ENCODE measurements around the gene ZBTB7C.

ZBTB7C gene

DNA sequence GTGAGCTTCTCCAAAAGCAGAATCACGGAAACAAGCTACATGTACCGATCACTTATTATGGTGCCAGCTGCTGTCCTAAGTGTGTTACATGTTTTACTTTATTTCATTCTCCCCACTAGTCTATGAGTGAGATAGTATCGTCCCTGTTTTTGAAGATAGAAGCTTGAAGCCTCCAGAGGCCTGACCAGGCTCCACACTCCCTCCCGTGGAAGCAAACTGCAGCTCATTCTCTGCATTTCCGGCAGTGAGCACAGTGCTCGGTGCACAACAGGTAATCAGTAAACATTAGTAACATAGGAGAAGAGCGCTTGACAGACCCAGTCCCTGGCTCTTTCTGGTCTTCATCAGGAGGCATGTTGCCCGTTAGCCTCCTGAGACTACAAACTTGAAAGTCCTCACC, 72.9 kb downstream of the ZBTB7C start:
- no peaks in the 10 kb centered on the region for H3K36me3 ChIP-seq (ENCODE audit: low read length)
- no peaks in the 10 kb centered on the region for H3K9me2 ChIP-seq (replicated peaks; ENCODE audit: insufficient read depth, low read length)
- no peak overlapping the region for H3K4me2 ChIP-seq (ENCODE audit: low read depth, low read length, poor library complexity, severe bottlenecking)
- no peaks in the 10 kb centered on the region for H3F3A ChIP-seq (ENCODE audit: insufficient read depth)
- H3K4me3 ChIP-seq (ENCODE audit: insufficient read depth, low read length, poor library complexity, severe bottlenecking) = no peak overlapping the region
- H3K79me2 ChIP-seq (ENCODE audit: insufficient read depth, low read length) = no peaks in the 10 kb centered on the region
- H2AFZ ChIP-seq (ENCODE audit: low read depth, low read length, severe bottlenecking) = no peak overlapping the region
- no peak overlapping the region for H3K27ac ChIP-seq (ENCODE audit: low read depth, low read length)
- H3K27me3 ChIP-seq (ENCODE audit: low read length) = no peaks in the 10 kb centered on the region
- no peak for TF ChIP-seq EZH2phosphoT487 (conservative IDR thresholded peaks at IDR 0.05; ENCODE audit: low read length)
- TF ChIP-seq, protein P1, sequence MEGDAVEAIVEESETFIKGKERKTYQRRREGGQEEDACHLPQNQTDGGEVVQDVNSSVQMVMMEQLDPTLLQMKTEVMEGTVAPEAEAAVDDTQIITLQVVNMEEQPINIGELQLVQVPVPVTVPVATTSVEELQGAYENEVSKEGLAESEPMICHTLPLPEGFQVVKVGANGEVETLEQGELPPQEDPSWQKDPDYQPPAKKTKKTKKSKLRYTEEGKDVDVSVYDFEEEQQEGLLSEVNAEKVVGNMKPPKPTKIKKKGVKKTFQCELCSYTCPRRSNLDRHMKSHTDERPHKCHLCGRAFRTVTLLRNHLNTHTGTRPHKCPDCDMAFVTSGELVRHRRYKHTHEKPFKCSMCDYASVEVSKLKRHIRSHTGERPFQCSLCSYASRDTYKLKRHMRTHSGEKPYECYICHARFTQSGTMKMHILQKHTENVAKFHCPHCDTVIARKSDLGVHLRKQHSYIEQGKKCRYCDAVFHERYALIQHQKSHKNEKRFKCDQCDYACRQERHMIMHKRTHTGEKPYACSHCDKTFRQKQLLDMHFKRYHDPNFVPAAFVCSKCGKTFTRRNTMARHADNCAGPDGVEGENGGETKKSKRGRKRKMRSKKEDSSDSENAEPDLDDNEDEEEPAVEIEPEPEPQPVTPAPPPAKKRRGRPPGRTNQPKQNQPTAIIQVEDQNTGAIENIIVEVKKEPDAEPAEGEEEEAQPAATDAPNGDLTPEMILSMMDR (IDR thresholded peaks at IDR 0.05; ENCODE audit: insufficient read depth, low read length, poor library complexity, severe bottlenecking) = no peak
- no peaks in the 10 kb centered on the region for H3K9me3 ChIP-seq (ENCODE audit: insufficient read depth, low read length)
- H3K9ac ChIP-seq (ENCODE audit: low read length) = no peak overlapping the region
- no peaks in the 10 kb centered on the region for H4K20me1 ChIP-seq (ENCODE audit: low read depth, low read length)

DNA sequence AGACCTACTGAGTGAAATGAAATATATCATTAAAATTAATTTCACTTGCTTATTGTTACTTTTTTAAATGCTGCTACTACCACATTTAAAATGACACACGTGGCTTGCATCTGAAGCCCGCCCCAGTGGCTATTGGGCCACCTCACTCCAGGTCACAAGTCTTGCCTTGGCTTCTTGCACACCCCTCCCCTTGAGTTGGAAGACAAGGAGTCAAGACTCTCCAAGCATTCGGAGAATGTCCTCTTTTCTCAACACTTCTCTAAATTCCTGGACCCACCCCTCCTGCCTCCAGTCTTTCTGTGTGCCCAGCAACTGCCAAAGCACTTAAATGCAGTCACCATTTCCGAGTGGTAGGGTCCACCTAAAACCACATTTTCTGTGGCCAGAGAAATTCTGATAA, 73.4 kb downstream of the ZBTB7C start:
- H3K4me3 ChIP-seq (ENCODE audit: insufficient read depth, low read length, poor library complexity, severe bottlenecking) = no peak overlapping the region
- H3K4me2 ChIP-seq (ENCODE audit: low read depth, low read length, poor library complexity, severe bottlenecking) = no peak overlapping the region
- no peak overlapping the region for H3K27ac ChIP-seq (ENCODE audit: low read depth, low read length)
- no peaks in the 10 kb centered on the region for H3K36me3 ChIP-seq (ENCODE audit: low read length)
- H3F3A ChIP-seq (ENCODE audit: insufficient read depth) = no peaks in the 10 kb centered on the region
- H3K79me2 ChIP-seq (ENCODE audit: insufficient read depth, low read length) = no peaks in the 10 kb centered on the region
- no peak for TF ChIP-seq EZH2phosphoT487 (conservative IDR thresholded peaks at IDR 0.05; ENCODE audit: low read length)
- TF ChIP-seq, protein P1 (IDR thresholded peaks at IDR 0.05; ENCODE audit: insufficient read depth, low read length, poor library complexity, severe bottlenecking) = no peak
- no peaks in the 10 kb centered on the region for H3K27me3 ChIP-seq (ENCODE audit: low read length)
- no peaks in the 10 kb centered on the region for H3K9me3 ChIP-seq (ENCODE audit: insufficient read depth, low read length)
- no peaks in the 10 kb centered on the region for H3K9me2 ChIP-seq (replicated peaks; ENCODE audit: insufficient read depth, low read length)
- H3K9ac ChIP-seq (ENCODE audit: low read length) = no peak overlapping the region
- no peaks in the 10 kb centered on the region for H4K20me1 ChIP-seq (ENCODE audit: low read depth, low read length)
- H2AFZ ChIP-seq (ENCODE audit: low read depth, low read length, severe bottlenecking) = no peak overlapping the region

DNA sequence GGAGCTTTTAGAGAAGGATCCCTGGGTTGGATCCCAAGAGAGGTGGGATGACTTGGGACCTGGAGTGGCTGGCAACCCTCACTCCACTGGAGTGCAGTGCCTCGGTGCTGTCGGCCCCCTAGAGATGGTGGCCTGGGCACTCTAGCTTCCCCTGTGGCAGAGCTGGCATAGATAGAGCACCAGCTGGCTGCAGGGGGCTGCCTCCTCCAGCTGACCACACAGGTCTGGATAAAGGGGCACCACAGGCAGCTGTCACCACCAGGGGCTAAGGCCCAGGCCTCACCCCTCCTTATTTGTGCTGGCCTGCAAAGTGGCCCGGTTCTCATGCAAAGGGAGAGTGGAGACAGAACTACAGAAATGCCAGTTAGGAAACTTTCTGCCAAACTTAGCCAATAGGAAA, 74.3 kb downstream of the ZBTB7C start:
- H3K27ac ChIP-seq (ENCODE audit: low read depth, low read length) = no peak overlapping the region
- no peaks in the 10 kb centered on the region for H3K9me3 ChIP-seq (ENCODE audit: insufficient read depth, low read length)
- no peak overlapping the region for H3K4me2 ChIP-seq (ENCODE audit: low read depth, low read length, poor library complexity, severe bottlenecking)
- H3K9me2 ChIP-seq (replicated peaks; ENCODE audit: insufficient read depth, low read length) = no peaks in the 10 kb centered on the region
- no peaks in the 10 kb centered on the region for H3K27me3 ChIP-seq (ENCODE audit: low read length)
- TF ChIP-seq, protein P1 (IDR thresholded peaks at IDR 0.05; ENCODE audit: insufficient read depth, low read length, poor library complexity, severe bottlenecking) = no peak
- no peak for TF ChIP-seq EZH2phosphoT487 (conservative IDR thresholded peaks at IDR 0.05; ENCODE audit: low read length)
- no peak overlapping the region for H3K4me3 ChIP-seq (ENCODE audit: insufficient read depth, low read length, poor library complexity, severe bottlenecking)
- H3K36me3 ChIP-seq (ENCODE audit: low read length) = no peaks in the 10 kb centered on the region
- no peaks in the 10 kb centered on the region for H3F3A ChIP-seq (ENCODE audit: insufficient read depth)
- H4K20me1 ChIP-seq (ENCODE audit: low read depth, low read length) = no peaks in the 10 kb centered on the region
- no peak overlapping the region for H3K9ac ChIP-seq (ENCODE audit: low read length)
- no peak overlapping the region for H2AFZ ChIP-seq (ENCODE audit: low read depth, low read length, severe bottlenecking)
- no peaks in the 10 kb centered on the region for H3K79me2 ChIP-seq (ENCODE audit: insufficient read depth, low read length)

All from SU-DHL-6 (cell line).